ENCODE measurements around the gene TPRKB. TPM values are rescaled to one million over a fixed set of nuclear protein-coding genes. Genes with fewer than 3 reads are reported as not detected.
A peak's percentile ranks its signal among the peaks of the same experiment; 100 is the strongest.
"Not testable (repeated sequence)": the region's sequence is repeated elsewhere in the genome, so short reads cannot be mapped to it uniquely, and the experiment has no call there.

Gene TPRKB
- total RNA-seq, 1 donor from 2014 or later, result 16.8 TPM

GRCh38 chr2:73700131-73700611 lies 37.0 kb downstream of the TPRKB start:
- DNase-seq (ENCODE audit: low spot score), result peak; percentile 55

GRCh38 chr2:73699437-73699836 lies 37.7 kb downstream of the TPRKB start:
- no peak for DNase-seq (ENCODE audit: low spot score)

GRCh38 chr2:73698101-73698500 lies 39.0 kb downstream of the TPRKB start:
- no peak for DNase-seq (ENCODE audit: low spot score)

GRCh38 chr2:73697606-73698005 lies 39.5 kb downstream of the TPRKB start:
- no peak for DNase-seq (ENCODE audit: low spot score)

- not testable (repeated sequence) for DNase-seq (ENCODE audit: low spot score)
These were observed 40.2 kb downstream of the TPRKB start for GRCh38 chr2:73696985-73697384.

- DNase-seq (ENCODE audit: low spot score), result not testable (repeated sequence)
These were observed 40.6 kb downstream of the TPRKB start for GRCh38 chr2:73696521-73696920.

- peak; percentile 30 for DNase-seq (ENCODE audit: low spot score)
These were observed 46.6 kb downstream of the TPRKB start for GRCh38 chr2:73690372-73691088.

GRCh38 chr2:73688494-73688893 lies 48.7 kb downstream of the TPRKB start:
- not testable (repeated sequence) for DNase-seq (ENCODE audit: low spot score)

- peak; percentile 84 for DNase-seq (ENCODE audit: low spot score)
These were observed 51.2 kb downstream of the TPRKB start for GRCh38 chr2:73685764-73686438.

- DNase-seq (ENCODE audit: low spot score), result not testable (repeated sequence)
These were observed 52.2 kb downstream of the TPRKB start for GRCh38 chr2:73684905-73685304.

- not testable (repeated sequence) for DNase-seq (ENCODE audit: low spot score)
These were observed 52.8 kb downstream of the TPRKB start for GRCh38 chr2:73684325-73684724.

GRCh38 chr2:73679951-73680571 lies 57.1 kb downstream of the TPRKB start:
- DNase-seq (ENCODE audit: low spot score), result peak; percentile 30

Other genes starting within 250 kb of the TPRKB start
- 2.4 TPM for gene NAT8, start 94.9 kb downstream of the TPRKB start, total RNA-seq
- 18.2 TPM for gene DUSP11, start 42.8 kb upstream of the TPRKB start, total RNA-seq
- not detected for gene C2orf78, start 46.8 kb upstream of the TPRKB start, total RNA-seq
- 49.0 TPM for gene STAMBP, start 91.6 kb upstream of the TPRKB start, total RNA-seq
- gene ACTG2, start 155.7 kb upstream of the TPRKB start, total RNA-seq, result 2,669 TPM
- gene DGUOK, start 189.5 kb upstream of the TPRKB start, total RNA-seq, result 45.4 TPM
- 19.3 TPM for gene TET3, start 247.6 kb upstream of the TPRKB start, total RNA-seq